Measurements from ENCODE around the gene INSC.

Gene INSC

DNA sequence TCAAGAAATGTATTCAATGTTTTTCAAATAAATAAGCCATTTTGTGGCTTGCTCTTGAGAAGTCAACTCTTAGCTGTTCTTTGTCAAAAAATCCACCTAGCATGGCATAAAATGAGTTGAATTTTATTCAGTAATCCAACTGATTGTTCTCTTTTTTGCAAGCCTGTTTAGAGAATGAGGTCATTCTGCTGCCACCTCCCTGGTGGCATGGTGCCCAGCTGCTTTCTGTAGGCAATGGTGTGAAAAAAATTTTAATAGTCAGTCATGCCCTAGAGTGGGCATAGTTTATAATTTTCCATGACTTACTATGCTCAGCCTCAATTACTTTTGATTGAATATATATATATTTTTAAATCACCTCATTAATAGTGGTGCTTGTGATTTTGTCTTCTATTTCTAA is 177.2 kb downstream of the INSC start:
- DNase-seq (ENCODE audit: low read depth), result no peak

- DNase-seq (ENCODE audit: low read depth), result no peak
Measured at GRCh38 chr11:15293975-15294620, 179.4 kb downstream of the INSC start.

GRCh38 chr11:15295695-15296094 is 181.0 kb downstream of the INSC start:
- DNase-seq (ENCODE audit: low read depth), result no peak

All from CMK (cell line).